Endothelial cell of umbilical vein (primary cell): ENCODE results near the gene SH3RF3. TPM values are rescaled to one million over a fixed set of nuclear protein-coding genes. Genes with fewer than 3 reads are reported as not detected.

ENCODE experiments used
- BruUV-seq: library from RNA; stranded (reverse); fragments of 400-500 nt; replicated peaks from 2 replicates; lab custom pipeline; 2021; lab: Mats Ljungman, UMichigan
- CTCF ChIA-PET: fragments of 300-600, 350-600 bp; sonication (Branson Sonifier 250); formaldehyde crosslinking; loops from one replicate; lab custom pipeline; 2021; ENCODE audit warnings: antibody characterized with exemption, inconsistent platforms; lab: Charles Lee
- POLR2A ChIA-PET: fragments of 300-600, 350-600 bp; sonication (Branson Sonifier 250); formaldehyde crosslinking; loops from one replicate; lab custom pipeline; 2021; ENCODE audit warnings: antibody characterized with exemption, inconsistent platforms; lab: Charles Lee
- DNase-seq: peaks from one replicate; pipeline ENCODE4 v3.0.0-alpha.2; 2011; ENCODE audit warnings: low read depth, low spot score
- FAIRE-seq: peaks from 2 replicates; lab custom pipeline; 2011; peaks lifted over from hg19 to GRCh38; lab: Jason Lieb, UNC
- H2AFZ ChIP-seq: 2 replicates; pipeline ENCODE4 v1.6.0; 2012; ENCODE audit warnings: low read depth, low read length, control low read depth, inconsistent platforms
- H3K27ac ChIP-seq: 2 replicates; pipeline ENCODE4 v1.5.1; 2011; ENCODE audit warnings: low read depth, mild to moderate bottlenecking, control low read depth, low read length, moderate library complexity; ENCODE audit not compliant: insufficient read depth
- H3K27me3 ChIP-seq, 2 experiments: 2 replicates each; pipeline versions ENCODE4 v1.6.0 to v1.6.1; 2011; ENCODE audit warnings: low read length in 2 of 2, mixed read lengths in 1 of 2; ENCODE audit not compliant: control insufficient read depth in 2 of 2, insufficient read depth in 2 of 2
- H3K36me3 ChIP-seq, 2 experiments: 2 replicates in 1 of 2; 3 replicates in 1 of 2; pipeline ENCODE4 v1.5.1; 2011; ENCODE audit warnings: low read length in 2 of 2, mild to moderate bottlenecking in 1 of 2, moderate library complexity in 1 of 2; ENCODE audit not compliant: control insufficient read depth in 2 of 2, insufficient read depth in 2 of 2; ENCODE audit errors: extremely low read depth in 1 of 2
- H3K4me1 ChIP-seq: 3 replicates; pipeline ENCODE4 v1.5.1; 2011; ENCODE audit warnings: mild to moderate bottlenecking, low read length; ENCODE audit not compliant: control insufficient read depth, insufficient read depth; ENCODE audit errors: extremely low read depth
- H3K4me2 ChIP-seq: 2 replicates; pipeline ENCODE4 v1.6.1; 2011; ENCODE audit warnings: low read length, control low read depth, mixed read lengths; ENCODE audit not compliant: insufficient read depth
- H3K4me3 ChIP-seq, 3 experiments: fragments of 200-600 bp in 1 of 3; sonication (generic), shearing (Covaris generic) in 1 of 3; replicated peaks in 1 of 3; 2 replicates each; pipeline ENCODE4 v1.5.1; 2011 to 2016; ENCODE audit warnings: control low read depth in 3 of 3, low read length in 3 of 3, mild to moderate bottlenecking in 2 of 3, inconsistent platforms in 1 of 3, low read depth in 1 of 3, moderate library complexity in 1 of 3; ENCODE audit not compliant: insufficient read depth in 1 of 3
- H3K79me2 ChIP-seq: 2 replicates; pipeline ENCODE4 v1.6.0; 2012; ENCODE audit warnings: low read length, inconsistent platforms; ENCODE audit not compliant: control insufficient read depth, insufficient read depth
- H3K9ac ChIP-seq: replicated peaks from 2 replicates; pipeline ENCODE3; 2011; ENCODE audit warnings: low read length, control low read depth; ENCODE audit not compliant: insufficient read depth; ENCODE audit errors: extremely low read depth
- H3K9me1 ChIP-seq: replicated peaks from 3 replicates; pipeline ENCODE4 v1.6.0; 2011; ENCODE audit warnings: mild to moderate bottlenecking, low read length; ENCODE audit not compliant: control insufficient read depth, insufficient read depth; ENCODE audit errors: extremely low read depth
- H3K9me3 ChIP-seq: replicated peaks from 2 replicates; pipeline ENCODE4 v1.5.1; 2012; ENCODE audit warnings: low read length, inconsistent platforms; ENCODE audit not compliant: control insufficient read depth, insufficient read depth
- H4K20me1 ChIP-seq: replicated peaks from 2 replicates; pipeline ENCODE3; 2011; ENCODE audit warnings: mild to moderate bottlenecking, low read length; ENCODE audit not compliant: control insufficient read depth, insufficient read depth; ENCODE audit errors: extremely low read depth
- EZH2 ChIP-seq: IDR thresholded peaks from 2 replicates; pipeline ENCODE4 v1.6.1; 2012; ENCODE audit warnings: borderline replicate concordance, low read depth, mild to moderate bottlenecking, moderate library complexity, low read length, inconsistent platforms; ENCODE audit not compliant: severe bottlenecking
- FOS ChIP-seq: IDR thresholded peaks from 2 replicates; pipeline ENCODE4 v1.6.1; 2011; ENCODE audit warnings: mild to moderate bottlenecking, low read length, moderate library complexity, borderline replicate concordance; ENCODE audit not compliant: insufficient read depth
- POLR2AphosphoS5 ChIP-seq: IDR thresholded peaks from 2 replicates; pipeline ENCODE4 v1.6.1; 2012; ENCODE audit warnings: low read depth, mild to moderate bottlenecking, control low read depth, low read length, moderate library complexity; ENCODE audit not compliant: insufficient read depth
- dilution Hi-C: fragments of 300-500 bp; cut with MboI; formaldehyde crosslinking; loops from one replicate; pipeline ENCODE4 v1.15.0; 2019; ENCODE audit warnings: low sequenced_read_pairs; ENCODE audit not compliant: extremely low pct_ligation_motif_present
- intact Hi-C: fragments of 100-400 bp; cut with micrococcal nuclease; formaldehyde crosslinking; loops from one replicate; pipeline ENCODE4 v1.10.0; 2022
- polyA plus RNA-seq, 4 experiments: library from polyadenylated mRNA; depleted of rRNA in 3 of 4; stranded (reverse) in 3 of 4; unstranded in 1 of 4; fragments of >200 nt; gene quantifications; 2 replicates each; pipeline versions ENCODE4 v1.2.1 to v1.2.3, GENCODE V29; 2011 to 2012; ENCODE audit warnings: missing spikeins in 1 of 4
- total RNA-seq: library from RNA; stranded (reverse); gene quantifications from 2 replicates; pipeline ENCODE4 v1.2.3, GENCODE V29; 2021
- TF ChIP-seq, protein P1 (sequence below), 2 donors: IDR thresholded peaks; 1 replicate in 1 of 2; 2 replicates in 1 of 2; pipeline ENCODE4 v1.5.1; 2011; ENCODE audit warnings: low read length in 2 of 2, mild to moderate bottlenecking in 2 of 2, moderate library complexity in 2 of 2, control low read depth in 1 of 2, inconsistent platforms in 1 of 2, low read depth in 1 of 2; ENCODE audit not compliant: insufficient read depth in 1 of 2; ENCODE audit errors: extremely low read depth in 1 of 2

Gene SH3RF3
- total and polyA plus RNA-seq, 2 donors (not counting 3 experiments of a cell fraction or from before 2014, with no cell fraction given): 3.8 to 14.7 TPM

DNA sequence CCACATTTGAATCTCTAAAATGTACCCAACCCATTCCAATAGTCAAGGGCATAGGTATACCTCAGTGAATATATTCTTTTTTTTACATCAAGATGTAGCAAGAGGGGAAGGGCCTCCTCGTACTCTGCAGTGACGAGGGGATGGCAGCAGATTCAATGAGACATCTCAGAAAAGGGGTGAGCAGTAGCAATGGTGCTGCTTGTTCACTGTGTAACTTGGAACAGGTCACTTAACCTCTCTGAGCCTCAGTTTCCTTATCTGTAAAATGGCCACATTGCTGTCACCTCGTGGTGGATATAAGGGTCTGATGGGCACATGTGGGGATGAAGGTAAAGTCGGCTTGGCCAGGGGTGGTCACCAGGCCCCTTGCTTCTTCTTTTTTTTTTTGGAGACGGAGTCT is 263.1 kb downstream of the SH3RF3 start:
- Histone ChIP-seq H4K20me1 (no peaks in the 10 kb centered on the region), H3K9me3 (no peaks in the 10 kb centered on the region), H3K4me2 (no peak overlapping the region), H2AFZ (no peak overlapping the region), H3K79me2 (no peaks in the 10 kb centered on the region), H3K9me1 (no peaks in the 10 kb centered on the region), H3K27ac (no peak overlapping the region), H3K27me3 (no peaks in the 10 kb centered on the region), H3K36me3 (no peaks in the 10 kb centered on the region), H3K4me1 (no peaks in the 10 kb centered on the region), H3K9ac (no peak overlapping the region), H3K4me3 (no peak overlapping the region)
- no TSS peak for BruUV-seq
- intact Hi-C loops (no loop called here), dilution Hi-C loops (no loop called here)
- no peak for FAIRE-seq
- no peak for DNase-seq
- POLR2A ChIA-PET: no interaction called here
- CTCF ChIA-PET: no interaction called here
- TF ChIP-seq POLR2AphosphoS5: no peak

- DNase-seq (no peak), FAIRE-seq (no peak)
- Histone ChIP-seq H3K4me2 (no peak overlapping the region), H3K27me3 (no peaks in the 10 kb centered on the region), H2AFZ (no peak overlapping the region), H3K9me1 (no peaks in the 10 kb centered on the region), H3K9me3 (no peaks in the 10 kb centered on the region), H3K79me2 (no peaks in the 10 kb centered on the region), H3K4me3 (no peak overlapping the region), H3K4me1 (no peaks in the 10 kb centered on the region), H3K36me3 (no peaks in the 10 kb centered on the region), H3K9ac (no peak overlapping the region), H3K27ac (no peak overlapping the region), H4K20me1 (no peaks in the 10 kb centered on the region)
- no TSS peak for BruUV-seq
- TF ChIP-seq EZH2: no peak
- TF ChIP-seq FOS: no peak
- TF ChIP-seq POLR2AphosphoS5: no peak
- TF ChIP-seq, protein P1, sequence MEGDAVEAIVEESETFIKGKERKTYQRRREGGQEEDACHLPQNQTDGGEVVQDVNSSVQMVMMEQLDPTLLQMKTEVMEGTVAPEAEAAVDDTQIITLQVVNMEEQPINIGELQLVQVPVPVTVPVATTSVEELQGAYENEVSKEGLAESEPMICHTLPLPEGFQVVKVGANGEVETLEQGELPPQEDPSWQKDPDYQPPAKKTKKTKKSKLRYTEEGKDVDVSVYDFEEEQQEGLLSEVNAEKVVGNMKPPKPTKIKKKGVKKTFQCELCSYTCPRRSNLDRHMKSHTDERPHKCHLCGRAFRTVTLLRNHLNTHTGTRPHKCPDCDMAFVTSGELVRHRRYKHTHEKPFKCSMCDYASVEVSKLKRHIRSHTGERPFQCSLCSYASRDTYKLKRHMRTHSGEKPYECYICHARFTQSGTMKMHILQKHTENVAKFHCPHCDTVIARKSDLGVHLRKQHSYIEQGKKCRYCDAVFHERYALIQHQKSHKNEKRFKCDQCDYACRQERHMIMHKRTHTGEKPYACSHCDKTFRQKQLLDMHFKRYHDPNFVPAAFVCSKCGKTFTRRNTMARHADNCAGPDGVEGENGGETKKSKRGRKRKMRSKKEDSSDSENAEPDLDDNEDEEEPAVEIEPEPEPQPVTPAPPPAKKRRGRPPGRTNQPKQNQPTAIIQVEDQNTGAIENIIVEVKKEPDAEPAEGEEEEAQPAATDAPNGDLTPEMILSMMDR (IDR thresholded peaks at IDR 0.05; ENCODE audit: extremely low read depth in 1 of 2, insufficient read depth in 1 of 2, low read depth in 1 of 2, low read length in 2 of 2): no peak
- POLR2A ChIA-PET: no interaction called here
- CTCF ChIA-PET: interaction anchor here (1.5 kb wide), 1 partner anchor 117 kb away, joined by 4 read pairs; no protein-coding TSS in a partner anchor
- dilution Hi-C loops (no loop called here), intact Hi-C loops (no loop called here)
Measured at GRCh38 chr2:109392816-109393661, 264.0 kb downstream of the SH3RF3 start.
